ENCODE measurements around the gene ZNF14. TPM values are rescaled to one million over a fixed set of nuclear protein-coding genes. Genes with fewer than 3 reads are reported as not detected.

ZNF14 gene
- total and polyA plus RNA-seq, 2 donors from 2014 or later, result 5.0 to 10.2 TPM

DNA sequence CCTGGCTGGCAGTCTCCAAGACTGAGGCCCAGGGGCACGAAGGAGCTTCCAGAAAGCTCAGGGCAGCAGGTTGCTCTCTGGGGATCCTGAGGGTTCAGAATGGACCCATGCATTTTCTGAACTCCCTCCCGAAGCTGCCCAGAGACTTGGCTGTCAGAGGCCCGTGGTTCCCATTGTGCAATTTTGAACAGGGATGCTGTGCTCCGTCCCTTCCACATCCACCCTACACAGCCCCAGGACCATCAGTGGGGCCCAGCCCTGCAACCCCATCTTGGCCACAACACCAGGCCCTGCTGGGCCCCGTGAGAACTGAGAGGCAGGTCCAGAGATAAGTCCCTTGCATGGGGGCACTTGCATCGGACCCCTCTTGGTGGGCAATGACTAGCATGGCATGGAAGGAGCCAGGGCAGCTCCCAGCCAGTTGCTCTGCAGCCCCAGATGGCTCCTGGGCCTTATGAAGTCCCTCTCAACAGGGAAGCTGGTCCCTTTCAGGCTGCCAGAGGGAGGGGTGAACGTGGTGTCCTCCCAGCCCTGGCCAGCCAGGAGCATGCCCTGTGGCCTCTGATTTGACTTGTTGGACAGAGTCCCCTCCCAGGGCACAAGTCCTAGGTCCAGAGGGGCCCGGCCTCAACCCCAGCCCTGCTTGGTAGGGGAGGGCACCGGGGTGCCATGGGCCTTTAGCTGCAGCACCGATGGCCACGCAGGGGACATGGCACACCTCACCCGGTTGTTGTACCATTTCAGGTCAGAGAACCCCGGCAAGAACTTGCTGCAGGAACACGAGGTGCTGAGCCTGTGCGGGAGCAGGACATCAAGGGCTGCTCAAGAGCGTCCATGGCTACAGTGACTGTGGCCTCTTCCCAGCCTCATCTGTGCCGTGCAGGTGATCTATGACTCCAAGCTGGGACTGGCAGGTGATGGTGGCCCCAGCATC, 17.3 kb upstream of the ZNF14 start:
- Histone ChIP-seq H3K27me3 (ENCODE audit: control insufficient read depth, insufficient read depth, low read length) (no peaks in the 10 kb centered on the region), H3K27ac (ENCODE audit: low read depth in 2 of 2, low read length in 2 of 2) (no peak overlapping the region), H3K4me3 (ENCODE audit: low read length in 3 of 3) (no peak overlapping the region), H3K36me3 (ENCODE audit: control insufficient read depth in 2 of 3, insufficient read depth in 3 of 3, low read length in 3 of 3) (no peaks in the 10 kb centered on the region), H3K9ac (ENCODE audit: low read length in 3 of 3) (no peak overlapping the region), H3K9me3 (ENCODE audit: control insufficient read depth in 2 of 3, insufficient read depth in 1 of 3, low read length in 3 of 3) (no peaks in the 10 kb centered on the region), H3K4me1 (ENCODE audit: control insufficient read depth in 2 of 3, insufficient read depth in 2 of 3, low read depth in 1 of 3, low read length in 3 of 3) (no peaks in the 10 kb centered on the region)
- TF ChIP-seq, protein P1, sequence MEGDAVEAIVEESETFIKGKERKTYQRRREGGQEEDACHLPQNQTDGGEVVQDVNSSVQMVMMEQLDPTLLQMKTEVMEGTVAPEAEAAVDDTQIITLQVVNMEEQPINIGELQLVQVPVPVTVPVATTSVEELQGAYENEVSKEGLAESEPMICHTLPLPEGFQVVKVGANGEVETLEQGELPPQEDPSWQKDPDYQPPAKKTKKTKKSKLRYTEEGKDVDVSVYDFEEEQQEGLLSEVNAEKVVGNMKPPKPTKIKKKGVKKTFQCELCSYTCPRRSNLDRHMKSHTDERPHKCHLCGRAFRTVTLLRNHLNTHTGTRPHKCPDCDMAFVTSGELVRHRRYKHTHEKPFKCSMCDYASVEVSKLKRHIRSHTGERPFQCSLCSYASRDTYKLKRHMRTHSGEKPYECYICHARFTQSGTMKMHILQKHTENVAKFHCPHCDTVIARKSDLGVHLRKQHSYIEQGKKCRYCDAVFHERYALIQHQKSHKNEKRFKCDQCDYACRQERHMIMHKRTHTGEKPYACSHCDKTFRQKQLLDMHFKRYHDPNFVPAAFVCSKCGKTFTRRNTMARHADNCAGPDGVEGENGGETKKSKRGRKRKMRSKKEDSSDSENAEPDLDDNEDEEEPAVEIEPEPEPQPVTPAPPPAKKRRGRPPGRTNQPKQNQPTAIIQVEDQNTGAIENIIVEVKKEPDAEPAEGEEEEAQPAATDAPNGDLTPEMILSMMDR (IDR thresholded peaks at IDR 0.05; ENCODE audit: borderline replicate concordance, extremely low read depth, insufficient read depth), result no peak
- FAIRE-seq (no peak), DNase-seq (peak in 2 of 5 donors; percentile 20 to 69)
- intact Hi-C loops (cut with DNase I), result no loop called here

DNA sequence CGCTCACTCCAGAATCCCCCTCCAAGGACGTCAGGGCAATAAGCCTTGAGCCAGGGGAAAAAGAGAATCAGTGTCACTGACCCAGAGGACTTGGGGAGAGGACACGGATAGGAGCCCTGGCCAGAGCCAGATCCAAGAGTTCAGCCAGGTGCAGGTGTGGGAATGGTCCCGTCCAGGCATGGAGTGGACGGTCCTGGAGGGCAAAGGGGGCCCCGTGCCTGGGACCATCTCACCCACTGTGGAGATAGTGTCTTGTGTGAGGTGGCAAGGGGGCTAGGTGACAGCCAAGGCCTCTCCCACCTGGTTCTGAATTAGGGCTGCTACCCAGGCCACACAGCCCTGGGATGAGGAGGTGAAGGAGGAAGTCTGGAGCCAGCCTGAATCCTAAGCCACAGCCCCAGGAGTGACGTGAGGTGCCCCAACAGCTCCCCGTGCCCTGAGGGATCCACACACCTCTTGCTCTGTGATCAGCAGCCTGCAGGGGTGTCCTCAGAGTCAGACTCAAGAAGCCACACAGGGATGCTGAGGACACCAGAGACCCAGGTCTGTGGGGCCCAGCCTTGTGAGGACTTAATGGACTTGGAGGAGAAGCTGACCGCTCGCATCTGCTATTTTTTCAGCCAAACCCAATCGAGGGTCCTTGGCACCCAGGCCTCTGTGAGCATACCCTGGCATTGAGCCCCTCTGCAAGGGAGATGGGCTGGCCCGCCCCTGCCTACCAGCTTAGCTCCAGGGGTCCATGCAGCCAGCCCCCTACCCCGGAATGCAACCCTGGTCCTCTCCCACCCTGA, 16.4 kb upstream of the ZNF14 start:
- DNase-seq (peak in 1 of 5 donors; percentile 39), FAIRE-seq (no peak)
- no peak overlapping the region for H3K9ac ChIP-seq (ENCODE audit: low read length in 3 of 3)
- H3K4me3 ChIP-seq (ENCODE audit: low read length in 3 of 3), result no peak overlapping the region
- intact Hi-C loops (cut with DNase I), result no loop called here
- TF ChIP-seq, protein P1 (IDR thresholded peaks at IDR 0.05; ENCODE audit: borderline replicate concordance, extremely low read depth, insufficient read depth), result no peak
- no peaks in the 10 kb centered on the region for H3K27me3 ChIP-seq (ENCODE audit: control insufficient read depth, insufficient read depth, low read length)
- H3K27ac ChIP-seq (ENCODE audit: low read depth in 2 of 2, low read length in 2 of 2), result no peak overlapping the region
- H3K9me3 ChIP-seq (ENCODE audit: control insufficient read depth in 2 of 3, insufficient read depth in 1 of 3, low read length in 3 of 3), result no peaks in the 10 kb centered on the region
- no peaks in the 10 kb centered on the region for H3K36me3 ChIP-seq (ENCODE audit: control insufficient read depth in 2 of 3, insufficient read depth in 3 of 3, low read length in 3 of 3)
- H3K4me1 ChIP-seq (ENCODE audit: control insufficient read depth in 2 of 3, insufficient read depth in 2 of 3, low read depth in 1 of 3, low read length in 3 of 3), result no peaks in the 10 kb centered on the region

DNA sequence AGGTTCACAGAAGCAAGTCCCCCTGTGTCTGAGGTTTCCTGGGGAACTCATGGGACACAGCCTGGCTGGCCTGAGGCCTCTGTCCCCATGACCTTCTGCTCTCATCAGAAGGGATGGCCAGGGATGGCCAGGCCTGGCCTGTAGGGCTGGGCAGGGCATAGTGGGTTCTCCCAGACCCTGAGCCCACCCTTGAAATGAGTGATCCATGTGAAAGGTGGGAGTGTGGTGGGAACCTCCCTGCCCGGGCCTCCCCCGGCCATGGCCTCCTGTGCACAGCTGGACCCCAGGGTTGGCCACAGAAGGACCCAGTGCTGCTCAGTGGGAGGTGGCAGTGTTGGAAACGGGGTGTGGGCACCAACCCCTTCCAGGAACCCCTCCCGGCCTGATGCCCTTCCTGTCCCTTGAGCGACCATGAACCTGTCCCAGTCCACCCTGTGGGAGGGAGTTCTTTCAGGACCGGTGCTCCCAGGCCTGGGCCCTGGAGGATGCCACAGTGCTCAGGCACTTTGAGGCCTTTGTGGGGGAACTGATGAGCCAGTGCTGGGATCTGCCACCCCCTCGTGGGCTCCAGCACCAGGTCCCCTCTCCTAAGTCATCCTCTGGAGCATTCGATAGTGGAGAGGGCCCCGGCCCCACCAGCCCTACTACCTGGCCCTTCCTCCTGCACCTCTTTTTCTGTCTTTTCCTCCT, 15.5 kb upstream of the ZNF14 start:
- FAIRE-seq (no peak), DNase-seq (peak in 1 of 5 donors; percentile 15)
- no peaks in the 10 kb centered on the region for H3K27me3 ChIP-seq (ENCODE audit: control insufficient read depth, insufficient read depth, low read length)
- TF ChIP-seq, protein P1 (IDR thresholded peaks at IDR 0.05; ENCODE audit: borderline replicate concordance, extremely low read depth, insufficient read depth), result no peak
- intact Hi-C loops (cut with DNase I), result no loop called here
- H3K36me3 ChIP-seq (ENCODE audit: control insufficient read depth in 2 of 3, insufficient read depth in 3 of 3, low read length in 3 of 3), result no peaks in the 10 kb centered on the region
- H3K9me3 ChIP-seq (ENCODE audit: control insufficient read depth in 2 of 3, insufficient read depth in 1 of 3, low read length in 3 of 3), result no peaks in the 10 kb centered on the region
- H3K27ac ChIP-seq (ENCODE audit: low read depth in 2 of 2, low read length in 2 of 2), result no peak overlapping the region
- H3K4me3 ChIP-seq (ENCODE audit: low read length in 3 of 3), result no peak overlapping the region
- H3K4me1 ChIP-seq (ENCODE audit: control insufficient read depth in 2 of 3, insufficient read depth in 2 of 3, low read depth in 1 of 3, low read length in 3 of 3), result no peaks in the 10 kb centered on the region
- no peak overlapping the region for H3K9ac ChIP-seq (ENCODE audit: low read length in 3 of 3)
